COR-L47 (cell line): ENCODE measurements around the gene SEZ6.

ENCODE experiments used
- DNase-seq: peaks from one replicate; lab custom pipeline; 2025; lab: John Stamatoyannopoulos, UW

Gene SEZ6

GRCh38 chr17:29005936-29006511, at the start of gene SEZ6:
SEZ6 (minus strand) TSS chr17:29006033; CDS start chr17:29005869, 164 bp downstream.
- DNase-seq = peak; percentile 81

GRCh38 chr17:29054835-29055234, 49.0 kb upstream of the SEZ6 start:
- DNase-seq = no peak

- DNase-seq = no peak
Measured at GRCh38 chr17:29051731-29052130, 45.9 kb upstream of the SEZ6 start.

- DNase-seq = no peak
Measured at GRCh38 chr17:29051194-29051593, 45.4 kb upstream of the SEZ6 start.

- no peak for DNase-seq
Measured at GRCh38 chr17:29050176-29050575, 44.3 kb upstream of the SEZ6 start.

- DNase-seq = no peak
Measured at GRCh38 chr17:29049541-29050145, 43.8 kb upstream of the SEZ6 start.

- DNase-seq = peak; percentile 82
Measured at GRCh38 chr17:29048440-29049368, 42.9 kb upstream of the SEZ6 start.

- no peak for DNase-seq
Measured at GRCh38 chr17:29046473-29046839, 40.6 kb upstream of the SEZ6 start.

GRCh38 chr17:29045734-29046472, 40.1 kb upstream of the SEZ6 start:
- DNase-seq = no peak

GRCh38 chr17:29045026-29045425, 39.2 kb upstream of the SEZ6 start:
- DNase-seq = no peak

- DNase-seq = no peak
Measured at GRCh38 chr17:29043539-29044145, 37.8 kb upstream of the SEZ6 start.

- DNase-seq = peak; percentile 98
Measured at GRCh38 chr17:29042679-29043538, 37.1 kb upstream of the SEZ6 start, which contains the start of gene PIPOX. PIPOX (plus strand) TSS chr17:29043141; CDS start chr17:29043226, 85 bp downstream.

- DNase-seq = no peak
Measured at GRCh38 chr17:29042026-29042678, 36.3 kb upstream of the SEZ6 start.

GRCh38 chr17:29041571-29041970, 35.7 kb upstream of the SEZ6 start:
- no peak for DNase-seq

- no peak for DNase-seq
Measured at GRCh38 chr17:29041091-29041490, 35.3 kb upstream of the SEZ6 start.

GRCh38 chr17:29039764-29040598, 34.1 kb upstream of the SEZ6 start:
- no peak for DNase-seq

- DNase-seq = no peak
Measured at GRCh38 chr17:29038085-29038795, 32.4 kb upstream of the SEZ6 start.

GRCh38 chr17:29037739-29038084, 31.9 kb upstream of the SEZ6 start:
- no peak for DNase-seq

GRCh38 chr17:29036584-29036983, 30.8 kb upstream of the SEZ6 start:
- no peak for DNase-seq
